IPS-20b (cell line): Measurements from ENCODE around the gene CYBC1.

Experiments used
- H3K27ac ChIP-seq: one replicate; pipeline ENCODE4 v1.5.1; 2013; ENCODE audit warnings: low read length
- H3K27me3 ChIP-seq: 2 replicates; pipeline ENCODE4 v1.6.1; 2013; ENCODE audit warnings: mild to moderate bottlenecking, low read length, inconsistent platforms; ENCODE audit not compliant: insufficient read depth
- H3K36me3 ChIP-seq: 2 replicates; pipeline ENCODE4 v1.6.1; 2013; ENCODE audit warnings: low read depth, mild to moderate bottlenecking, inconsistent platforms, low read length, moderate library complexity; ENCODE audit not compliant: insufficient read depth
- H3K4me1 ChIP-seq: 2 replicates; pipeline ENCODE4 v1.6.1; 2013; ENCODE audit warnings: mild to moderate bottlenecking, control low read depth, inconsistent platforms, low read length, moderate library complexity; ENCODE audit not compliant: insufficient read depth
- H3K4me3 ChIP-seq: 2 replicates; pipeline ENCODE4 v1.5.1; 2013; ENCODE audit warnings: mild to moderate bottlenecking, low read length, inconsistent platforms
- H3K9ac ChIP-seq: 2 replicates; pipeline ENCODE4 v1.6.1; 2013; ENCODE audit warnings: low read depth, mild to moderate bottlenecking, inconsistent platforms, low read length, moderate library complexity
- H3K9me3 ChIP-seq: 2 replicates; pipeline ENCODE4 v1.6.1; 2013; ENCODE audit warnings: mild to moderate bottlenecking, low read depth, low read length, inconsistent platforms; ENCODE audit not compliant: insufficient read depth

CYBC1 gene

GRCh38 chr17:82438401-82439193 is 12.0 kb downstream of the CYBC1 start:
- H3K9me3 ChIP-seq: no peaks in the 10 kb centered on the region
- peaks cover 2% of the 10 kb centered on the region; the same call in 1 of the 2 replicates for H3K4me1 ChIP-seq
- H3K27me3 ChIP-seq: no peaks in the 10 kb centered on the region
- no peak overlapping the region for H3K9ac ChIP-seq
- no peak overlapping the region for H3K27ac ChIP-seq
- no peak overlapping the region for H3K4me3 ChIP-seq
- H3K36me3 ChIP-seq: peaks cover 10% of the 10 kb centered on the region

GRCh38 chr17:82437325-82437668 is 13.3 kb downstream of the CYBC1 start:
- H3K36me3 ChIP-seq: no peaks in the 10 kb centered on the region
- H3K4me3 ChIP-seq: no peak overlapping the region
- no peak overlapping the region for H3K9ac ChIP-seq
- no peaks in the 10 kb centered on the region for H3K9me3 ChIP-seq
- H3K27ac ChIP-seq: no peak overlapping the region
- H3K27me3 ChIP-seq: no peaks in the 10 kb centered on the region
- peaks cover 2% of the 10 kb centered on the region; the same call in 1 of the 2 replicates for H3K4me1 ChIP-seq

DNA sequence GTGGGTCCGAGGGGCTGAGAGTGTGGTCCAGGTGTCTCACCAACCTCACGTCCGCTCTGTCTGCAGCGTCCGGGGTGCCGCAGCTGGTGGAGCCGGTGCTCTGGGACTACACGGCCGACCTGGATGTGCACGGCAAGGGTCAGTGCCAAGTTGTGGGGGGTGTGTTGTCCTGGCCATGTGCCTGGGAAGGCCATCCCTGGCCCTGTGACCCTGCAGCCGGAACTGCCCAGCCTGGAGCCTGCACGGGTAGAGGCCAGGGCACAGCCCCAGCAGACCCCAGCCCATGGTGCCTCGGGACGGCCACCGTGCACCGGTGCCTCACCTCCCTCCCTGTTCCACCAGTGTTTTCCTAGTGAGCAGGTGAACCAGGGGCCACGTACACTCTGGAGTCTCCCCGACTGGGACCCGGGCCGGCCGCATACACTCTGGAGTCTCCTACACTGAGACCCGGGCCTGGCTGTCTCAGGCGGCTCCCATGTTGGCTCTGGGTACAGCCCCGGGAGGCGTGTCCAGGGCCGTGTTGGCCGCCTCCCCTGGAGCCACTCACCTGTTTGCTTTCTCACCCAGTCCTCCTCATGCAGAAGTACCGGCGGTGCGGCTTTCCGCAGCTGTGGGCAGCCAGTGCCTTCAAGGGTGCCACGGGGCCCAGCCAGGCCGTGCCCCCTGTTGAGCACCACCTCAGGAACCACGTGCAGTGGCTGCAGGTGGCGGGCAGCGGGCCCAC is 13.8 kb downstream of the CYBC1 start:
- peaks cover 2% of the 10 kb centered on the region; the same call in 1 of the 2 replicates for H3K4me1 ChIP-seq
- H3K27ac ChIP-seq: no peak overlapping the region
- no peak overlapping the region for H3K4me3 ChIP-seq
- H3K9ac ChIP-seq: no peak overlapping the region
- H3K27me3 ChIP-seq: no peaks in the 10 kb centered on the region
- no peaks in the 10 kb centered on the region for H3K36me3 ChIP-seq
- no peaks in the 10 kb centered on the region for H3K9me3 ChIP-seq

- Histone ChIP-seq H3K27me3 (no peaks in the 10 kb centered on the region), H3K4me3 (no peak overlapping the region), H3K9ac (no peak overlapping the region), H3K4me1 (0 out of 2 replicates have a peak, but pooled peaks cover 2% of the 10 kb centered on the region), H3K9me3 (no peaks in the 10 kb centered on the region), H3K27ac (no peak overlapping the region), H3K36me3 (no peaks in the 10 kb centered on the region)
Measured at GRCh38 chr17:82435601-82436583, 14.7 kb downstream of the CYBC1 start.

DNA sequence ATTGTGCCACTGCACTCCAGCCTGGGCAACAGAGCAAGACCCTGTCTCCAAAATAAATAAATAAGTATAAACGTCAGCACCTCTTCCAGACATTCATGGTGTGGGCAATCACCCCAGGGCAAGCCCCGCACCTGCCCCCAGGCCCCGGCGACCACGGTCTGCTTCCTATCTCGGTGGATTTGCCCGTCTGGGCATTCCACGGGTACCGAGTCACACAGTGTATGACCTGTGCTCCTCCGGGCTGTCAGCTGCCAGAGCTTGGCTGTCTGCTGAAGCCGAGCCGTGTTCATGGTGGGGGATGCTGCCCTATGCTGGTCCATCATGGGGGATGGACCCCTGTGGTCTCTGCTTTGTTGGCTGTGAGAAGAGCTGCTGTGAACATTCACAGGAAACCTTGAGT is 15.4 kb downstream of the CYBC1 start:
- Histone ChIP-seq H3K4me1 (no peaks in the 10 kb centered on the region), H3K36me3 (no peaks in the 10 kb centered on the region), H3K9ac (no peak overlapping the region)

GRCh38 chr17:82434216-82434565 is 16.4 kb downstream of the CYBC1 start:
- no peak overlapping the region for H3K27ac ChIP-seq
- H3K27me3 ChIP-seq: no peaks in the 10 kb centered on the region
- no peak overlapping the region for H3K4me3 ChIP-seq
- H3K4me1 ChIP-seq: no peaks in the 10 kb centered on the region
- no peak overlapping the region for H3K9ac ChIP-seq
- H3K9me3 ChIP-seq: no peaks in the 10 kb centered on the region
- no peaks in the 10 kb centered on the region for H3K36me3 ChIP-seq

More for the DNA sequence above, 15.4 kb downstream of the CYBC1 start:
- no peaks in the 10 kb centered on the region for H3K9me3 ChIP-seq
- no peak overlapping the region for H3K27ac ChIP-seq
- H3K27me3 ChIP-seq: no peaks in the 10 kb centered on the region
- no peak overlapping the region for H3K4me3 ChIP-seq

DNA sequence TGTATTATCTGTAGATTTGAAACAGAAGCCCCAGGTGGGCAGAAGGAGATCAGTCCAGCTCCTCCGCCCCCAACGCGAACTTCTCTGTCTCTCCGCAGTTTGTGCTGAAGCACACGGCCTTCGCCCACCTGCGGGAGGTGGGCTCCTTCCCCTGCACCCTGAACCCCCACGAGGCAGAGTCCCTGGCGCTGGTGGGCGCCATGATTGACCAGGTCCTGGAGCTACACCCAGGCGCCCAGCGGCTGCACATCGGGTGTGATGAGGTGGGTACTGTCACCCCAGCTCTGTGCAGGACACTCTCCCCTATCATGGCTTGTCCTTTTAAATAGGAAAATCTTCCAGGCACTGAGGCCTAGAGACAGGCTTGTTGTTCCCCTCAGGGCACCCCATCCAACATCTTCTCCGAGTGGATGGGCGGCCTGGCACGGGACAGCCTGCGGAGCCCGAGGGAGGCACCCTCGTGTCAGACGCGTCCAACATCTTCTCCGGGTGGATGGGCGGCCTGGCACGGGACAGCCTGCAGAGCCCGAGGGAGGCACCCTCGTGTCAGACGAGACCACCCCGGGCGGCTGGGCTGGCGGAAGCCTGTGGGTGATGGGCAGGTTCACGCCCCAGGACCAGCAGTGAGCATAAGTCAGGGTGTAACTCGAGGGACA is 16.9 kb downstream of the CYBC1 start:
- H3K9ac ChIP-seq: no peak overlapping the region
- H3K27ac ChIP-seq: no peak overlapping the region
- H3K36me3 ChIP-seq: no peaks in the 10 kb centered on the region
- no peak overlapping the region for H3K4me3 ChIP-seq
- H3K4me1 ChIP-seq: no peaks in the 10 kb centered on the region
- H3K27me3 ChIP-seq: no peaks in the 10 kb centered on the region
- no peaks in the 10 kb centered on the region for H3K9me3 ChIP-seq

DNA sequence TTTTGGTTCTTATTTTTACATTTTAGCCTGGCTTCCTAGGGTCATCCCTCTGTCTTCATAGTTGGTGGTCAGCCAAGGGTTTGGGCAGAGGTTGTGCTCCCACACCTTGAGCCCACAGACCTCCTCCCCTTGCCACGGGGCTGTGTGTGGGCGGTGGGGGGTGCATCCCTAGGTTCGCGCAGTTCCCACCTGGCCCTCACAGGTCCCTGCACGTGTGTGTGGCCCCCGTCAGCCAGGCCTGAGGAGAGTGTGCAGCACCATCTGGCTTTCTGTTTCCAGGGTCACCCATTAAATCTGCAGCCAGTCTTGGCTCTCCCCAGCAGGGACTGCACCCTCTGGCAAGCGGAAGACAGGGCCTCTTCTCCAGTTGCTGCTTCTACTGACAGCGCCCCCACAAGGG is 18.5 kb downstream of the CYBC1 start:
- Histone ChIP-seq H3K4me1 (no peaks in the 10 kb centered on the region), H3K27me3 (no peaks in the 10 kb centered on the region), H3K36me3 (no peaks in the 10 kb centered on the region), H3K27ac (no peak overlapping the region), H3K9me3 (no peaks in the 10 kb centered on the region), H3K4me3 (no peak overlapping the region), H3K9ac (no peak overlapping the region)

DNA sequence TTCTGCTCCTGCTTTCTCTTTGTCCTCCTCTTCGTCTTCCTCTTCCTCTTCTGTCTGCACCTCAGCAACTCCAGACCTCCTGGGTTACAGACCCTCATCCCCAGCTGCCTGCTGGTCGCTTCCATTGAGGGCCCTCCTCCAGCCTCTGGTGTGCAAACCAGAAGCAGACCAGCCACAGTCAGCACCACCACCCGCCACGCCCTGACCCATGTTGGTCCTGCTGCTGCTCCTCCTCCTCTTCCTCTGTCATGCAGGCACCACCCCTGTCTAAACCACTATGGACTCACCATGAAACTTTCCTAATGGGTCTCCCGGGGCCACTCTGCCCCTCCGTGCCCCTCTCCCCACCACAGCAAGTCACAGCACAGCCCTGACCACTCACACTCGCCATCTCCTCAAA is 20.7 kb downstream of the CYBC1 start:
- no peaks in the 10 kb centered on the region for H3K27me3 ChIP-seq
- no peak overlapping the region for H3K27ac ChIP-seq
- no peaks in the 10 kb centered on the region for H3K9me3 ChIP-seq
- H3K9ac ChIP-seq: no peak overlapping the region
- H3K36me3 ChIP-seq: no peaks in the 10 kb centered on the region
- no peak overlapping the region for H3K4me3 ChIP-seq
- no peaks in the 10 kb centered on the region for H3K4me1 ChIP-seq

GRCh38 chr17:82428546-82428945 is 22.0 kb downstream of the CYBC1 start:
- Histone ChIP-seq H3K27ac (no peak overlapping the region), H3K4me3 (no peak overlapping the region), H3K27me3 (no peaks in the 10 kb centered on the region), H3K4me1 (no peaks in the 10 kb centered on the region), H3K9me3 (no peaks in the 10 kb centered on the region), H3K36me3 (no peaks in the 10 kb centered on the region), H3K9ac (no peak overlapping the region)

GRCh38 chr17:82424863-82425159 is 25.7 kb downstream of the CYBC1 start:
- Histone ChIP-seq H3K4me3 (no peak overlapping the region), H3K27ac (no peak overlapping the region), H3K36me3 (peaks cover 10% of the 10 kb centered on the region; the same call in 1 of the 2 replicates), H3K9ac (no peak overlapping the region), H3K27me3 (0 out of 2 replicates have a peak, but pooled peaks cover under 1% of the 10 kb centered on the region), H3K9me3 (no peaks in the 10 kb centered on the region; the same call in 1 of the 2 replicates), H3K4me1 (no peaks in the 10 kb centered on the region)
